Measurements from ENCODE around the gene LIMS2. TPM values are rescaled to one million over a fixed set of nuclear protein-coding genes. Genes with fewer than 3 reads are reported as not detected.

Gene LIMS2
- total and polyA plus RNA-seq, 2 of the 8 experiments (the other 6 are each of a cell fraction or from before 2014, with no cell fraction given), result 3.3 to 4.8 TPM

DNA sequence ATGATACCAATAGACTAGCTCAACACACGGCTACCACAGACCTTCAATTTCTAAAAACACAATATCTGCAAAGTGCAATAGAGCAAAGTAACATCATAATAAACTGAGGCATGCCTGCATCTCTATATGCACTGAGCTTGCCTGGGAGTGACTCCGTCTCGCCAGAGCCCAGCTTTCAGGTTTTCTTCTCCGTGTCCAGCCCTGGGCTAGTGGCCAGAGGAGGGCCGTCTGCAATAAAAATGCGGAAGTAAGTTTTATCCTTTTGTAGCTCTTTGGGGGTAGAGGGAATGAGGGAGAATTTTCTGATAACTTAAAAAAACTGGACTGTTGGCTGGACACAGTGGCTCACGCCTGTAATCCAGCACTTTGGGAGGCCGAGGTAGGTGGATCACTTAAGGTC, 70.3 kb downstream of the LIMS2 start:
- DNase-seq (ENCODE audit: low read depth in 1 of 2, low spot score in 2 of 2) (no peak), FAIRE-seq (no peak)
- Histone ChIP-seq H3K4me1 (replicated peaks in 1 of 4; ENCODE audit: control insufficient read depth in 3 of 4, insufficient read depth in 4 of 4, low read length in 3 of 4) (no peaks in the 10 kb centered on the region), H2BK12ac (ENCODE audit: low read depth, low read length) (no peak overlapping the region), H3K4me2 (ENCODE audit: insufficient read depth in 1 of 2, low read depth in 2 of 2, low read length in 2 of 2) (no peak overlapping the region), H4K5ac (ENCODE audit: insufficient read length, low read depth, low read length) (no peak overlapping the region), H2AFZ (ENCODE audit: low read length) (no peak overlapping the region), H4K91ac (replicated peaks; ENCODE audit: insufficient read length, low read length) (no peak overlapping the region), H3K79me2 (ENCODE audit: control insufficient read depth in 1 of 2, insufficient read depth in 2 of 2, low read length in 2 of 2) (no peaks in the 10 kb centered on the region), H2BK5ac (ENCODE audit: low read depth, low read length) (no peak overlapping the region), H3K27me3 (replicated peaks in 1 of 4; ENCODE audit: control insufficient read depth in 3 of 4, extremely low read depth in 1 of 4, insufficient read depth in 3 of 4, low read length in 3 of 4) (peaks cover 0 to 2% (median 0%) of the 10 kb centered on the region in 4 experiments; a peak in 1 of 7 replicates), H3K4ac (replicated peaks; ENCODE audit: insufficient read length, low read depth, low read length) (no peak overlapping the region), H3K79me1 (ENCODE audit: low read depth, low read length) (no peaks in the 10 kb centered on the region), H3K14ac (ENCODE audit: insufficient read length) (no peak overlapping the region), H2AK5ac (ENCODE audit: low read depth, low read length) (no peak overlapping the region), H3K23me2 (ENCODE audit: low read depth, low read length) (no peaks in the 10 kb centered on the region), H3K27ac (ENCODE audit: low read depth, low read length) (no peak overlapping the region), H2BK20ac (ENCODE audit: low read length) (no peak overlapping the region), H2BK15ac (ENCODE audit: low read length) (no peak overlapping the region), H3K9me3 (ENCODE audit: insufficient read depth in 2 of 2, low read depth in 1 of 2, low read length in 1 of 2) (no peaks in the 10 kb centered on the region; a peak in 1 of 4 replicates), H4K20me1 (replicated peaks in 1 of 2; ENCODE audit: control insufficient read depth in 1 of 2, insufficient read depth in 2 of 2, low read length in 2 of 2) (no peaks in the 10 kb centered on the region), H3K18ac (ENCODE audit: extremely low read depth, low read length) (no peak overlapping the region), H3K56ac (replicated peaks; ENCODE audit: insufficient read length, low read depth, low read length) (no peak overlapping the region), H3K36me3 (ENCODE audit: control insufficient read depth in 2 of 4, insufficient read depth in 4 of 4, low read length in 3 of 4) (no peaks in the 10 kb centered on the region), H3K23ac (ENCODE audit: insufficient read length) (no peak overlapping the region), H3K4me3 (ENCODE audit: extremely low read depth in 1 of 4, insufficient read depth in 2 of 4, low read depth in 3 of 4, low read length in 4 of 4) (no peak overlapping the region), H2BK120ac (replicated peaks; ENCODE audit: low read depth, low read length) (no peak overlapping the region), H3K9ac (replicated peaks in 1 of 4; ENCODE audit: extremely low read depth in 1 of 4, low read depth in 3 of 4, low read length in 3 of 4) (no peak overlapping the region), H4K8ac (ENCODE audit: extremely low read depth, insufficient read depth, low read length) (no peak overlapping the region)
- CTCF ChIA-PET (ENCODE audit: partially characterized antibody), result interaction anchor here (0.6 to 8.1 kb wide), 8 partner anchors 11 to 225 kb away, joined by 3 to 54 read pairs (median 3); no protein-coding TSS in a partner anchor
- no peak for TF ChIP-seq HDAC6 (IDR thresholded peaks at IDR 0.05; ENCODE audit: low read depth, low read length)
- no peak for TF ChIP-seq GABPA (IDR thresholded peaks at IDR 0.05; ENCODE audit: borderline replicate concordance, insufficient read depth, low read length)
- TF ChIP-seq TBP (IDR thresholded peaks at IDR 0.05; ENCODE audit: low read depth, low read length), result no peak
- TF ChIP-seq KDM4A (IDR thresholded peaks at IDR 0.05; ENCODE audit: low read depth, low read length, severe bottlenecking), result no peak
- TF ChIP-seq CREB1 (IDR thresholded peaks at IDR 0.05), result no peak
- TF ChIP-seq KDM1A (IDR thresholded peaks at IDR 0.05; ENCODE audit: borderline replicate concordance, low read length), result no peak
- no peak for TF ChIP-seq BRCA1 (IDR thresholded peaks at IDR 0.05; ENCODE audit: low read depth, low read length)
- POLR2A ChIA-PET (ENCODE audit: partially characterized antibody), result no interaction called here
- WGBS, 2 experiments (ENCODE audit: extremely low coverage in 1 of 2, insufficient coverage in 1 of 2, insufficient read length in 1 of 2, insufficient replicate concordance in 2 of 2, low coverage in 1 of 2, low lambda C conversion rate in 2 of 2, missing lambda C conversion rate in 1 of 2), result 94% methylated on average over 8 of the region's 8 CpGs; no CpG with 5 or more reads in 1 of the 2 experiments
